HG03442 (cell line): Measurements from ENCODE around the gene ATP8B3.
A peak's percentile ranks its signal among the peaks of the same experiment; 100 is the strongest.

Experiments
- ATAC-seq: cut with Tn5 transposase; IDR thresholded peaks from one replicate; pipeline ENCODE4 v1.9.1; 2021; ENCODE audit warnings: mild to moderate bottlenecking, moderate library complexity; ENCODE audit not compliant: unreplicated experiment

ATP8B3 gene, protein sequence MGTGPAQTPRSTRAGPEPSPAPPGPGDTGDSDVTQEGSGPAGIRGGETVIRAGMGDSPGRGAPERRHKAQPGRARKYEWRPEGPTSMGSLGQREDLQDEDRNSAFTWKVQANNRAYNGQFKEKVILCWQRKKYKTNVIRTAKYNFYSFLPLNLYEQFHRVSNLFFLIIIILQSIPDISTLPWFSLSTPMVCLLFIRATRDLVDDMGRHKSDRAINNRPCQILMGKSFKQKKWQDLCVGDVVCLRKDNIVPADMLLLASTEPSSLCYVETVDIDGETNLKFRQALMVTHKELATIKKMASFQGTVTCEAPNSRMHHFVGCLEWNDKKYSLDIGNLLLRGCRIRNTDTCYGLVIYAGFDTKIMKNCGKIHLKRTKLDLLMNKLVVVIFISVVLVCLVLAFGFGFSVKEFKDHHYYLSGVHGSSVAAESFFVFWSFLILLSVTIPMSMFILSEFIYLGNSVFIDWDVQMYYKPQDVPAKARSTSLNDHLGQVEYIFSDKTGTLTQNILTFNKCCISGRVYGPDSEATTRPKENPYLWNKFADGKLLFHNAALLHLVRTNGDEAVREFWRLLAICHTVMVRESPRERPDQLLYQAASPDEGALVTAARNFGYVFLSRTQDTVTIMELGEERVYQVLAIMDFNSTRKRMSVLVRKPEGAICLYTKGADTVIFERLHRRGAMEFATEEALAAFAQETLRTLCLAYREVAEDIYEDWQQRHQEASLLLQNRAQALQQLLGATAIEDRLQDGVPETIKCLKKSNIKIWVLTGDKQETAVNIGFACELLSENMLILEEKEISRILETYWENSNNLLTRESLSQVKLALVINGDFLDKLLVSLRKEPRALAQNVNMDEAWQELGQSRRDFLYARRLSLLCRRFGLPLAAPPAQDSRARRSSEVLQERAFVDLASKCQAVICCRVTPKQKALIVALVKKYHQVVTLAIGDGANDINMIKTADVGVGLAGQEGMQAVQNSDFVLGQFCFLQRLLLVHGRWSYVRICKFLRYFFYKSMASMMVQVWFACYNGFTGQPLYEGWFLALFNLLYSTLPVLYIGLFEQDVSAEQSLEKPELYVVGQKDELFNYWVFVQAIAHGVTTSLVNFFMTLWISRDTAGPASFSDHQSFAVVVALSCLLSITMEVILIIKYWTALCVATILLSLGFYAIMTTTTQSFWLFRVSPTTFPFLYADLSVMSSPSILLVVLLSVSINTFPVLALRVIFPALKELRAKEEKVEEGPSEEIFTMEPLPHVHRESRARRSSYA (N-terminal part only)

DNA sequence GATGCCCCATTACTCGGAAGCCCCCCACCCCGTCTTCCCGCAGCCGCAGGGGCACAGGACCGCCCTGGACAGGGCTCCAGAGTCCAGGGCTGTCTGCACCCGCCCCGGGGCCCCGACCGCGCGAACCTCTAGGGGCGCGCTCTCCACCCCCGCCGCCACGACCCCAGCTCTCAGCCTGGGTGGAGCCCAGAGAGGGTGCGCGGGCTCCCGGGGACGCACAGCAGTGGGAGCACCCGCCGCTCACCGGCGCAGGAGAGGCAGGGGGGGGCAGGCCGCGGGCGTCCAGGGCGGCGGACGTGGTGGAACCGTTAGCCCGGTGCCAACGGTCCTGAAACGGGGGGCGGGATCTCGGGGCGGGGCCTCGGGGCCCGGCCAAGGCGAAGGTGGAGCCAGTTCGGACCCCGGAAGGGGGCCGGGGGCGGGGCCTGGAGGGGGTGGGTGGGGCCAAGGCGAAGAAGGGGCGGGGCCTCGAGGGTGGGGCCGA, at the start of gene ATP8B3:
Gene ATP8B3 (minus strand): TSS at position 335 of the 484 bp plus-strand sequence. CDS start 540 bp downstream, outside the sequence.
- ATAC-seq, result peak; percentile 7

DNA sequence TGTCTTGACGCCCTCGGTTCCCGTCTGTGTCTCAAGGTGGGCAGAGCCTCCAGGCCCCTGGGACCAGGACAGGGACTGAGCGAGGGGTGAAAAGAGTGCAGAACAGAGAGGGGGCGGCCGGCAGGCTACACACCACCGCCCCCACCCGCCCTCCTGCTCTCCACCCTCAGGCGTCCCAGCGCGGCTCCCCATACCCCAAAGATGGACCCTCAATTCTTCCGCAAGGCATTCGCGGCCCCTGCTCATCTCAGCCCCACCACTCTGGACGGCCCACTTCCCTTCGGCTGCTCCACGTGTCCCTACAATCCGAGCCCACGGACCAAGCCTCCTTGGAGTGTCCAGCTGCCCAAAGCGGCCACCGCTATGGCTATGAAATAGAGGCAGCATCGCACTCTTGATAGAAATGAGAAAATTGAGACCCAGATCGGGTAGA, 49.5 kb upstream of the ATP8B3 start:
- ATAC-seq, result no peak

DNA sequence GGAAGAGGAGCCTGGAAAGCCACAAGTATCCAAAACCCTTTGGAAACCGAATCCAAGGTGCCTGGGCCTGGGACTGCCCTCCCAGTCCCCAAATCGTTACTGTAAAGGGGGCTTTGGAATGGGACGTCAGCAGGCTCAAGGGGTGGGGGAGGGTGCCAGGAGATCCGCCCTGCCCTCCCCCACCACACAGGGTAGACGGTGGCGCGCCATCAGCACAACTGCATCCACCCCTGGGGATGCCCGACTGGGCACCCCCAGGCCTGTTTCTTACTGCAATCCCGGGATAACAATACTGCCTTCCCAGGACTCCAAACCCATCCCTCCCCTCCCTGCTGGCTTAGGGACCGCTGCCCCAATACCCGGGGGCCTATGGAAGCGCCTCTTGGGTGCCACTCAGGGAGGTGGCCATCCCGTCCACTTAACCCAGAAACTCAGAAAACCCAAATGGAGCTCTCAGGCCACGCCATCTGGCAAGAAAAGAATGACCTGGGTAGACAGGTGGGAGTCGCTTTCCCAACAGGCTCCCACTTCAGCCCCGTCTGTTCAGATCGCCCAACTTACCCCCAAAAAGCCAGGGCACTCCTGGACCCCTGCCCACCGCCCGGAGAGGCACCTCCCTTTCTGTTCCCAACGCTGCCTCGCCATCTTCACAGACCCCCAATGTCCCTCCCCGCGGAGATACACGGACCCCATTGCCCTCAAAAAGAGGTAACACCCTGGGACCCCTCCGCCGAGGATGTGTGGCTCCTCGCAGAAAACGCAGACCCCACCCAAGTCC, 48.9 kb upstream of the ATP8B3 start:
- no peak for ATAC-seq

DNA sequence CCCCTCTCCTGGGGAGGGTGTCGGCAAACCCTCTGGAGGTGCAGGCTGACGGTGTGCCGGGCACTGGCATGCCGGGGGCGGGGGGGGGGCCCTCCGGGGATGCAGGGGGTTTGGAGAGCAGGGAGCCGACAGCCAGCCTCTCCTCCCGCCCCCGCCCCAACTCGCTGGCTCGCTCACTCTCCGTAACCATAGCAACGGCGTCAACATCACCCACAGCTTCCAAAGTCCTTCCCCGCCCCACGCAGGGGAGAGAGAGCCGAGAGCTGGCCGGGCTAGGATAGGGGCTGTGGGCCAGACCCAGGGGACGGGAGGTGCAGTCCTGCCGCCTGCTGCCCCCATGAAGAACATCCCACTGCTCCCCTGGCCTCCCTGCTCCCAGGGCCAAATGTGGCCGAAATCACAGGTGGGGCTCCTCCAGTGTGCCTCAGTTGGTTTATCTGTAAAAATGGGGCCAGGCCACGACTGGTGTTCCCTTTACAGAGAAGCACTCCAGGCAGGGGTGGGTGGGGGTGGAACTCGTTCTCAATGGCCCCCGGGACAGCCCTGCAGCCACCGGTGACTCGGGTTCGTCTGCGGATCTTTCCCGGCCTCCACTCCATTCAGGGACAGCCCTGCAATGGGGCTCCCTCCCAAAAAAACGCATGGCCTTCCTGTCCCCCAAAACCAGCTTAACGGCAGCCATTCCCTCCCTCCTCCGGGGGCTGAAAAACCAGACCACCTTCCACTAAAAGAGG, 48.1 kb upstream of the ATP8B3 start:
- ATAC-seq, result no peak

DNA sequence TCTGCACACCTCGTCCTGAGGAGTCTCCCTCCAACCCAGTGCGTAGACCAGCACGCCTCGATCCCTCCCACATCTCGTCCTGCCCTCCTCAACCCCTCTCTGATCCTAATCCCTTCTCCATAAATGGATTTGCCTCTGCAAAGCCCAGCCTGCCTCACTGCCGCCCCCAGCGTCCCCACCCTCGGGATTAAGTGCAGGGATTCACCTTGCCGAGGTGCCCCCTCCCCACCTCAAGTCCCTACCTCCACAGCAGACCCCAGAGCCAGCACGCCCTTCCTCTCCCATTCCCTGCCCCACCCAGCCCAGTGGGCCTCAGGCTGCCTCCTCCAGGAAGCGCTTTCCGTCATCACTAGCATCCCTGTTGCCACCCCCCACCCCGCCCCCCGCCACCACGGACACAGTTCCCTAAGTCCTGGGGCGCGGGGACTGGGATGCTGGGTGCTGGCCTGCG, 47.3 kb upstream of the ATP8B3 start:
- ATAC-seq, result no peak

DNA sequence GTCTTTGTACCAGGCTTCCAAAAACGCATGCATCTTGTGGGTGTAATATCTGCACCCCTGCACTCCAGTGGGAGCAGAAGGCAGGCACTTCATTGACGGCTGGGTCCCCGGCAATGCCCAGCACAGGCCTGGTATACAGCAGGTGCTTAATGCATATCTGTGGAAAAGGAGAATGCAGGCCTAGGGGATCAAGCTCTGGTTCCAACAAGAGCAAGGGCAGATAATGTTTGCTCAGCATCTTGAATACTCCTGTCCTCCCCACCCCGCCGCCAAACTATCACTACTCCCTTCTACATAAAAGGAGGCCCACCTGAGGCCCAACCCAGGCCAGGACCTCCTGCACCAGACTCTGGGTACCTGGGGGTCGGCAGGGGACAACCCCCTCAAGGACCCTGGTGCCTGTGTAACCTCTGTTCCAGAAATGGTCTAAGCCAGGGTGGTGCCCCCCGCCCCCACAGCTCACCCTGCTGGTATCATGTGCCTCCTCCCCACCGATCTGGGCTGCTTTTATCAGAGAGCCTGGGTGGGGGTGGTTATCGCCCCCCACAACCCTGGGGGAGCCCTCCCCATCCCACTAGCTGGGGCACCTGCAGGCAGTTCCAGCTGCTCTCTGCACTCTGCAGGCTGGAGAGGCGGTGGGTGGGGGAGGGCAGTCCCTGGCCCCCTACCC, 46.5 kb upstream of the ATP8B3 start:
- ATAC-seq, result no peak

DNA sequence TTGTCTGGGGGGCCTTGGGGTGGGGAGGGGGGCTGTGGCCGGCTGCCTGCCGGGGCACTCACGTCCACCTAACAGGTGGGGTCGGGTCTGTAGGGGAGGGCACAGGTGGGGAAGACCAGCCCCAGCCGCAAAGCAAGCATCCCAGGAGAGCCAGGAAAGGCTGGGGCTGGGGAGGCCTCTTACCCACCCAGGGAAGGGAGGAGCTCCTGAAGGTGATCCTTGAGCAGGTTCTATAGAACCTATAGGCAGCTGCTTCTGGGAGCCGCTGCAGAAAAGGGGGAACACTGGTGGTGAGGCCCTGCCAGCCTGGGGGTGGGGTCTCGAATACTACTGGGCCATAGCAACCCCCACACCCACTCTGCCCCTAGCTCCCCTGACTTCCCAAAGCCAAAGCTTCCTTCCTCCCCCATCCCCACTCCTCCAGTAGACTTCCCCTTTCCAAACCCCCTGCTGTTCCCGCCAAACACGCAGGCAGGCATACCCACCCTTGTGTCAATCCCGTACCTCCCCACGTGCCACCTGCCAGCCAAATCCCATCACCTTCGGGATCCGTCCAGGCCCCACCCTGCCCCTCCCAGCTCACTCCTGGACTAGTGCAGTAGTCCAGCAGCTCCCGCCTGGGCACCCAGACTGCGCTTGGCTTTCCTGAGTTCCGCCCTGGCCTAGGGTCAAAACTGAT, 45.7 kb upstream of the ATP8B3 start:
- no peak for ATAC-seq

DNA sequence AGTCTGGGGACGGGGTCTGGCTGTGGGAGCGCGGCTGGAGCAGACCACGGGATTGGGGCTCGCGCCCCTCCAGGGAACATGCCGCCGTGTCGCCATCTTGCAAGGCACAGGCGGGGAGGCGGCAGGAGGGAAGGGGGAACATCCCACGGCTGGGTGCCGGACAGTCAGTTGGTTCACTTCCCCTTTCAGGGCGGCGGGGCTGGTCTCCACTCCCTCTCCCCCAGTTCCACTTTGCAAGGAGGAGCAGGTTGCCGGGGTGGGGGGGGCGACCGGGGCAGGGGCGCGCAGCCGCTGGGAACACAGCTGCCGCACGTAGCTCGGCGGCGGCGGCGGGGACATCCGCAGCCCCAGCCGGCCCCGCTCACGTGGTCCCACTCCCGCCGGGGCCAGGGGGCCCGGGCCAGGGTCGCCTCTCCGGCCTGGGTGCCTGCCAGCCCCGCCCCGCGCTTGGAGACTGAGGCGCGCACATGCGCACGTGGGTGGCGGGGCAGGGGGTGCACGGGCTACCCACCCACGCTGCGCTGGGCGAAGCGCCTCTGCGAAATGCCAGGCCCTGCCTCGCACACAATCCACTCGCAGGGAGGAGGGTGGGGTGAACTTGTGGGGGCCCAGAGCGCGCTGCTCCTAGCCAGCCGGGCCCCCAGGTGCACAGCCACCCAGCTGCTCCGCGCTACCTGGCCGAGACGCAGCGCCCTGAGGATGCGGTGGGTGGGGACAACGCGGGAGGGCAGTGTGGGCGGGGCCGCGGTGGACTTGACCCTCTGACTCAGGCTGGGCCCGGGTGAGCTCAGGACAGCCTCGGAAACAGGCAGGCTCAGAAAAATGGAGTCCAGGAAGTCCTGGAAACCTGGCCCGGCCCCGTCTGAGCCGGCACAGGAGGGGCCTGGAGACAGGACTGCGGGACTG, 44.9 kb upstream of the ATP8B3 start:
- no peak for ATAC-seq

DNA sequence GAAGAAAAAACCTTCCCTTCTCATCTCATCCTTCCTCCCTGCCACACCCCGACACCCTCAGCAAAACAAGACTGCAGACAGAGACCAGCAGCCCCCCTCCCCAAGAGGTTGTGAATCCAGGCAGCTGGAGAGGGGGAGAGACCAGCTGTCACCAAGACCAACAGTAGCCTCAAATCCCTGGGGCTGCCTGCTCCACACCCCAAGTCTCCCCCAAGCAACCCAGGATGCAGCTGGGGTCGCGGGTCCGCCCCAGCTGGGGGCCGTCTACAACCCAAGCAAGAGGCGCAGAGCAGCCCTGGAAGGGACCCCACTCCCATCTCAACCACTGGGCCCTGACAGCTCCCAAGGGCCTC, 44.2 kb upstream of the ATP8B3 start:
- no peak for ATAC-seq

DNA sequence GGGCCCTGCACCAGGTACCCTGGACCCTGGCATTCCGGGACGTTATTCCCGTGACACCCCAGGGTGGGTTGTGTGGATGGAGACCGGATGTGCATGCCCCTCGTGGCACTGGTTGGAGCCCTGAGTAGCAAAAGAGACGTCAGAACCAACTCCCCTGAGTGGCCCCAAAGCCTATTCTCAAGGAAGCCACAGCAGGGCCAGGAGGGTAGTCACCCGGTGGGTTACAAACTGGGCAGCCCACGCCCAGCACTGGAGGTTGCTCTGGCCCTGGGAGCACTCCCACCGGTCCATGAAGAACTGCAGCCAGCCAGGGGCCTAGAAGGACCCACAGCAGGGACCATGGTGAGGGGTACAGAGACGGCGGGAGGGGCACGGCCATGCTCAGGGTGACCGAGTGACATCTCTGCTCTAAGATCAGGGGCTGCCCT, 43.8 kb upstream of the ATP8B3 start:
- no peak for ATAC-seq

DNA sequence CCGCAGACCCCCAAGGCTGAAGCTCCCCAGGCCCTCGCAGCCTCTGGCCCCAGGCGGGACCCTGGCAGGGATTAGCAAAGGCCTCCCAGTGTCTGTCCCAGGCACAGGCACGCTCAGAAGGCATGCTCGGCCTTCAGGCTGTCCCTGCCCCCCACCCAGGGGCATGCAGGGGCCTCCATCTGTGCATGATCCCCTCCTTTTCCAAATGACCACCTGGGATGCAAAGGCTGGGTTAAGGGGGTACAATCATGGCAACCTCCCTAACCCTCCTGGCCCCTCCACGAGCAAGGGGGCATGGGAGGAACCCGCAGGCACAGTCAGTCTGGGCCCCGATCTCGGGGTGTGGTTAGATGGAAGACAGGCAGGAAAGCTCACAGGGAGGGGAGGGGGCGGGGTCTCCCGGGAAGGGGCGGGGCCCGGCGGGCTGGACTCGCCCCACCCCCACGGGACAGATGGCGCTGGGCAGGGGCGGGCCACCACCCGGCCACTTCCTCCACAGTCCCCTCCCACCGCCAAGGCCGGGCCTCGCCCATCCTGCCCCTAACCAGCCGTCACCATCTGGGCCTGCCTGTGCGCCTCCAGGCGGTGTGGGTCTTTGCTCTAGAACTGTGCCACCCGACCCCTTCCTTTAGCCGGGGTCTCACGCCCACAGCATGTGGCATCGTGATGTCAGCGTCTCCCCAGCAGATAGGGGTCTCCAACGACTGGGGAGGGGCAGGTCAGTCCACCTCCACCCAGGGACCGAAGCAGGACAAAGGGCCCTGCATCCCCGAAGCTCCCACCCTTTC, 43.2 kb upstream of the ATP8B3 start:
- peak; percentile 49 for ATAC-seq

DNA sequence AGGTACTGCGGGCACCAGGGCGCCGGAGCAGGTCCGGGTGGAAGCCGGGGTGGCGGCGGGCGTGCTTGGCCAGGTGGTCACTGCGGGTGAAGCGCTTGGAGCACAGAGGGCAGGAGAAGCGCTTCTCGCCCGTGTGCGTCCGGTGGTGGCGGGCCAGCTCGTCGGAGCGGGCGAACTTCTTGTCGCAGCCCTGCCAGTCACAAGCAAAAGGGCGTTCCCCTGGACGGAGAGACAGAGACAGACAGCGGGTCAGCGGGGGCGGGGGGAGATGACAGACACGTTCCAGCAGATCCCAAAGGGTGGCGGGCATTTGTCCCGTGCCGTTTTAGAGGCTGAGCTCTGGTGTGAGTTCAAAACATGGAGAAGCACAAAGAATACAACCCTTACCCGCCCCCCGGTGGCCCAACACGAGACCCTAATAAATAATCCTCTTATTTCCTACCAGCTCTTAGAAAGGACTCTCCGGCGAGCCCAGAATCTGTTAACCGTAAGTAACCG, 42.5 kb upstream of the ATP8B3 start:
- ATAC-seq, result no peak

DNA sequence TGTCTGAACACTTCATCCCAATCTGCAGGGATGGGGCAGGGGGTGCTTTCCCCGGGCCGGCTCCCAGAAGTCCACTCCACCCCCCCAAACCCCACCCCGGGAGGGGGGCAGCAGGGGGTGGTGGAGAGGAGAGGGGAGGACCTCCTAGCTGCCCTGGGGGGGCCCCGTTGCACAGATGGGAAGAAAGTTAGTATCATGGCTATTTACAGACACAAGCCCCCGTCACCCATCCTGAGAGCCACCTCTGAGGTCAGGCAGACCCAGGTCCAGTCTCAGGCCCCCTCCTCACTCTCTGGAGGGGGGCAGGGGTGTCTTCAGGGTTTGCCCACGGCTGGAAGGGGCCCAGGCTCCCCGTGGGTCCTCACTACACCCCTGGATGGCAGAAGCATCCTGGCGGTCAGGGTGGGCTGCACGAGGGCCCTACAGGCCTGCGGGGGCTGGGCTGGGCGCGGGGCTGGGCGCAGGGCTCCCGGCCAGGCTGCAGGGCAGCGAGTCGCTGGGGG, 42.0 kb upstream of the ATP8B3 start:
- no peak for ATAC-seq

DNA sequence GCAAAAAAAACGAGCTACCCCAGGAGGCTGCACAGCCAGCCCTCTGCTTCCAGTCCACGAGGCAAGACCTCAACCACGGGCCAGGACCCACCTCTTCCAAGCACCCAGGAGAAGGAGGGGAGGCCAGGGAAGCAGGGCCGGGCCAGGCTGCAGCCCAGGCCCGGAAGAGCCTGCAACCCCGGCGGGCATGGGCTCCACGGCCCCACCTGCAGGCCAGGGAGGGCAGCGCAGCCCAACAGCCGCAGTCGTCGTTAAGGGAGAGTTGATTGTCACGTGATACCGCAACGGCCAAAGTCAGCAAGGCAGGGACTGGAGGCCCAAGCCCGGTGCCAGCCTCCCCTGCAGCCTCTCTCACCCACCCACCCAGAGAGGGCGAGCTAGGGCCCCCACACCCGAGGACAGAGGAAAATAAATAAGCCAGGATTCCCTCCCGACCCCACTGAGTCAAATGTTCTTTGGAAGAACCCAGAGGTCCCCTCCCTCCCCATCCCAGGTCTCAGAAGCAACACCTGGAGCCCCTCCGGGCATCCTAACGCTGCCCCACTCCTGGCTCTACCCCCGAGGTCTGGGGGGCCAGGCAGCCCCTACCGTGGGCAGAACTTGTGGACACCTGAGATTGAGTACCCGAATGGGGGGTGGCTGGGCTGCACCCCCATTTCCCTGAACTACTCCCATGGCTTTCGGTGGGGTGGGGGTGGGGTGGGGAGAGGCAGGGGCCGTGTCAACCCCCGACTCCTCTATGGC, 41.4 kb upstream of the ATP8B3 start:
- no peak for ATAC-seq

DNA sequence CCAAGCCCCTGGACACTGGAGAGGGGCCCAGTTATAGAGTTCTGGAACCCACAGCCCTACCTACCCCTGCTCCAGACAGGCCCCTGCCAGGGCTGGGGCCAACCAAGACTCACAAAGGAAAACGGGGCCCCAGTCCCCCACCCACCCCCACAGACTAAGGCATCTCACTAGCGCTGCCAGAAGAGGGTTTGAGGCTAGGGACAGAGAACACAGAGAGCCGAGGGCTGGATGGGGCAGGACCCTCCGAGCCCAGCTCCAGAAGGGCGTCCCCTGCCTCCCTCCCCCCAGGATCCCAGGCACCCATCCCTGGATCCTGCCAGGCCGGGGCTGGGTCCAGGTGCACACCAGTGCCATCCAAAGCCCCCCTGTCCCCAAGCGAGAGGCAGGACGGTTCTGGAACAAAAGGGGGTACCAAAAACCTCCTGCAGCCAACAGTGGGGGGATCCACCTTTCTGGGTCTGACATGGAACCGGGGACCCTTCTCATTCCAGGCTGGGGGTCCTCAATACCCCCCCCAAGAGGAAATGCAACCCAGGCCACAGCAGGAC, 40.6 kb upstream of the ATP8B3 start:
- no peak for ATAC-seq
